Liver (tissue), 9 donors: ENCODE measurements around the gene TTC7B. TPM values are rescaled to one million over a fixed set of nuclear protein-coding genes. Genes with fewer than 3 reads are reported as not detected.

Experiments used
- DNase-seq: peaks from one replicate; pipeline ENCODE4 v3.0.0-alpha.2; 2017; ENCODE audit warnings: low spot score
- H3K27ac ChIP-seq, 2 donors: one replicate each; pipeline ENCODE4 v1.7.0; 2013; ENCODE audit warnings: inconsistent platforms in 2 of 2, low read length in 2 of 2, control low read depth in 1 of 2, low read depth in 1 of 2, mild to moderate bottlenecking in 1 of 2
- H3K27me3 ChIP-seq, 4 donors: one replicate each; pipeline versions ENCODE4 v1.6.1 to v1.7.0; 2013; ENCODE audit warnings: low read length in 3 of 4, inconsistent platforms in 1 of 4, mild to moderate bottlenecking in 1 of 4, moderate library complexity in 1 of 4; ENCODE audit not compliant: control insufficient read depth in 4 of 4, insufficient read depth in 4 of 4
- H3K36me3 ChIP-seq, 4 donors: one replicate each; pipeline versions ENCODE4 v1.6.1 to v1.7.0; 2013; ENCODE audit warnings: low read length in 3 of 4, mild to moderate bottlenecking in 3 of 4, low read depth in 1 of 4, moderate library complexity in 1 of 4; ENCODE audit not compliant: control insufficient read depth in 4 of 4, insufficient read depth in 3 of 4
- H3K4me1 ChIP-seq, 4 donors: one replicate each; pipeline versions ENCODE4 v1.6.1 to v1.7.0; 2013; ENCODE audit warnings: low read length in 3 of 4, mild to moderate bottlenecking in 3 of 4, moderate library complexity in 1 of 4; ENCODE audit not compliant: control insufficient read depth in 4 of 4, insufficient read depth in 4 of 4
- H3K4me3 ChIP-seq, 3 donors: one replicate each; pipeline versions ENCODE4 v1.6.1 to v1.7.0; 2013; ENCODE audit warnings: low read length in 3 of 3, control low read depth in 1 of 3, low read depth in 1 of 3, mild to moderate bottlenecking in 1 of 3
- H3K9ac ChIP-seq, 2 donors: one replicate each; pipeline ENCODE4 v1.7.0; 2013; ENCODE audit warnings: low read length in 2 of 2, mild to moderate bottlenecking in 2 of 2, moderate library complexity in 2 of 2, control low read depth in 1 of 2, low read depth in 1 of 2
- H3K9me3 ChIP-seq, 4 donors: one replicate each; pipeline versions ENCODE4 v1.6.1 to v1.7.0; 2013; ENCODE audit warnings: low read length in 3 of 4; ENCODE audit not compliant: control insufficient read depth in 4 of 4
- EGR1 ChIP-seq, 2 donors: IDR thresholded peaks; 2 replicates each; pipeline ENCODE4 v1.6.1; 2016 to 2018; ENCODE audit warnings: antibody characterized with exemption in 2 of 2, low read depth in 2 of 2
- FOXA1 ChIP-seq: IDR thresholded peaks from 2 replicates; pipeline ENCODE4 v1.6.1; 2016; ENCODE audit warnings: antibody characterized with exemption
- FOXA2 ChIP-seq: IDR thresholded peaks from 2 replicates; pipeline ENCODE4 v1.6.1; 2016; ENCODE audit warnings: antibody characterized with exemption
- GABPA ChIP-seq, 2 donors: IDR thresholded peaks in 1 of 2; conservative IDR thresholded peaks in 1 of 2; 2 replicates each; pipeline ENCODE4 v1.6.1; 2016; ENCODE audit warnings: antibody characterized with exemption in 2 of 2, mild to moderate bottlenecking in 1 of 2, moderate library complexity in 1 of 2
- HNF4A ChIP-seq, 2 donors: conservative IDR thresholded peaks; 2 replicates each; pipeline ENCODE4 v1.6.1; 2016; ENCODE audit warnings: antibody characterized with exemption in 2 of 2, mild to moderate bottlenecking in 2 of 2
- HNF4G ChIP-seq: IDR thresholded peaks from 2 replicates; pipeline ENCODE4 v1.6.1; 2016; ENCODE audit warnings: antibody characterized with exemption
- JUND ChIP-seq, 2 donors: IDR thresholded peaks; 2 replicates each; pipeline ENCODE4 v1.6.1; 2016; ENCODE audit warnings: antibody characterized with exemption in 2 of 2
- MAX ChIP-seq: IDR thresholded peaks from 2 replicates; pipeline ENCODE4 v1.6.1; 2016; ENCODE audit warnings: antibody characterized with exemption
- NR2F2 ChIP-seq: IDR thresholded peaks from 2 replicates; pipeline ENCODE4 v1.6.1; 2016; ENCODE audit warnings: antibody characterized with exemption
- RAD21 ChIP-seq, 2 donors: IDR thresholded peaks; 2 replicates each; pipeline ENCODE4 v1.6.1; 2016; ENCODE audit warnings: antibody characterized with exemption in 2 of 2, mild to moderate bottlenecking in 2 of 2
- RXRA ChIP-seq, 2 donors: IDR thresholded peaks; 2 replicates each; pipeline ENCODE4 v1.6.1; 2017 to 2018; ENCODE audit warnings: antibody characterized with exemption in 2 of 2, mild to moderate bottlenecking in 1 of 2
- SP1 ChIP-seq: IDR thresholded peaks from 2 replicates; pipeline ENCODE4 v1.6.1; 2018; ENCODE audit warnings: antibody characterized with exemption, mild to moderate bottlenecking
- TAF1 ChIP-seq: conservative IDR thresholded peaks from 2 replicates; pipeline ENCODE4 v1.6.1; 2016; ENCODE audit warnings: antibody characterized with exemption, mild to moderate bottlenecking
- YY1 ChIP-seq: IDR thresholded peaks from 2 replicates; pipeline ENCODE4 v1.6.1; 2016; ENCODE audit warnings: antibody characterized with exemption, mild to moderate bottlenecking
- WGBS: extraction: QIAGEN DNeasy Blood & Tissue Kit; methylation state at CpG from one replicate; pipeline ENCODE4 v1.1.7; 2013; 5-methylcytosine and 5-hydroxymethylcytosine counted together
- polyA plus RNA-seq, 2 donors: library from polyadenylated mRNA; stranded (reverse) in 1 of 2; unstranded in 1 of 2; fragments of 200-250 nt in 1 of 2; fragments of >200 nt in 1 of 2; fragmentation: Nextera tagmentation in 1 of 2; extraction: Ambion mirVana in 1 of 2; gene quantifications; one replicate each; pipeline versions ENCODE4 v1.2.1 to v1.2.3, GENCODE V29; 2013 to 2015
- total RNA-seq, 2 donors: library from RNA; depleted of rRNA; stranded (reverse); fragments of >200 nt; gene quantifications; one replicate each; pipeline ENCODE4 v1.2.3, GENCODE V29; 2014
- TF ChIP-seq, protein P1 (sequence below): IDR thresholded peaks from 2 replicates; pipeline ENCODE4 v1.6.1; 2016; ENCODE audit warnings: antibody characterized with exemption
- TF ChIP-seq, protein P2 (sequence below): IDR thresholded peaks from 2 replicates; pipeline ENCODE4 v1.6.1; 2016; ENCODE audit warnings: antibody characterized with exemption, mild to moderate bottlenecking
- TF ChIP-seq, protein P3 (sequence below): fragments of 150-350 bp; IDR thresholded peaks from 2 replicates; pipeline ENCODE4 v1.5.1; 2017; ENCODE audit warnings: improper control_type of control experiment, low read depth, low read length; ENCODE audit not compliant: missing input control
- TF ChIP-seq, protein P4 (sequence below): IDR thresholded peaks from 2 replicates; pipeline ENCODE4 v1.6.1; 2016; ENCODE audit warnings: antibody characterized with exemption
- donor health status: healthy.
- donor health status: healthy.
- donor health status: healthy.
- donor health status: healthy.
- donor health status: healthy.

The TTC7B gene
- total and polyA plus RNA-seq, 4 donors: 9.1 to 31.0 (median 12.5) TPM

GRCh38 chr14:90615517-90616060 lies 200.6 kb downstream of the TTC7B start:
- Histone ChIP-seq H3K4me3 (no peak overlapping the region), H3K27ac (no peak overlapping the region), H3K27me3 (no peaks in the 10 kb centered on the region), H3K4me1 (no peaks in the 10 kb centered on the region), H3K9me3 (no peaks in the 10 kb centered on the region), H3K9ac (no peak overlapping the region), H3K36me3 (peaks cover 0 to 28% (median 5%) of the 10 kb centered on the region in 4 donors)
- 81% methylated on average over 9 of the region's 9 CpGs for WGBS
- no peak for DNase-seq
- TF ChIP-seq, protein P1, sequence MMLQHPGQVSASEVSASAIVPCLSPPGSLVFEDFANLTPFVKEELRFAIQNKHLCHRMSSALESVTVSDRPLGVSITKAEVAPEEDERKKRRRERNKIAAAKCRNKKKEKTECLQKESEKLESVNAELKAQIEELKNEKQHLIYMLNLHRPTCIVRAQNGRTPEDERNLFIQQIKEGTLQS: no peak
- no peak for TF ChIP-seq RXRA (IDR thresholded peaks at IDR 0.05)
- TF ChIP-seq GABPA (IDR thresholded peaks at IDR 0.05 in 1 of 2, conservative IDR thresholded peaks at IDR 0.05 in 1 of 2): no peak
- no peak for TF ChIP-seq HNF4A (conservative IDR thresholded peaks at IDR 0.05)
- TF ChIP-seq MAX: no peak
- no peak for TF ChIP-seq FOXA2
- TF ChIP-seq JUND (IDR thresholded peaks at IDR 0.05): no peak
- TF ChIP-seq RAD21 (IDR thresholded peaks at IDR 0.05): no peak
- no peak for TF ChIP-seq TAF1

GRCh38 chr14:90614696-90615516 lies 201.3 kb downstream of the TTC7B start:
- Histone ChIP-seq H3K9ac (no peak overlapping the region), H3K27me3 (no peaks in the 10 kb centered on the region), H3K36me3 (peaks cover 0 to 31% (median 7%) of the 10 kb centered on the region in 4 donors), H3K27ac (no peak overlapping the region), H3K9me3 (no peaks in the 10 kb centered on the region), H3K4me1 (no peaks in the 10 kb centered on the region), H3K4me3 (no peak overlapping the region)
- DNase-seq: no peak
- TF ChIP-seq TAF1 (no peak), SP1 (no peak), RXRA (IDR thresholded peaks at IDR 0.05) (no peak), JUND (IDR thresholded peaks at IDR 0.05) (no peak), FOXA2 (no peak), YY1 (no peak), EGR1 (IDR thresholded peaks at IDR 0.05; ENCODE audit: low read depth in 2 of 2) (no peak)
- TF ChIP-seq, protein P2, sequence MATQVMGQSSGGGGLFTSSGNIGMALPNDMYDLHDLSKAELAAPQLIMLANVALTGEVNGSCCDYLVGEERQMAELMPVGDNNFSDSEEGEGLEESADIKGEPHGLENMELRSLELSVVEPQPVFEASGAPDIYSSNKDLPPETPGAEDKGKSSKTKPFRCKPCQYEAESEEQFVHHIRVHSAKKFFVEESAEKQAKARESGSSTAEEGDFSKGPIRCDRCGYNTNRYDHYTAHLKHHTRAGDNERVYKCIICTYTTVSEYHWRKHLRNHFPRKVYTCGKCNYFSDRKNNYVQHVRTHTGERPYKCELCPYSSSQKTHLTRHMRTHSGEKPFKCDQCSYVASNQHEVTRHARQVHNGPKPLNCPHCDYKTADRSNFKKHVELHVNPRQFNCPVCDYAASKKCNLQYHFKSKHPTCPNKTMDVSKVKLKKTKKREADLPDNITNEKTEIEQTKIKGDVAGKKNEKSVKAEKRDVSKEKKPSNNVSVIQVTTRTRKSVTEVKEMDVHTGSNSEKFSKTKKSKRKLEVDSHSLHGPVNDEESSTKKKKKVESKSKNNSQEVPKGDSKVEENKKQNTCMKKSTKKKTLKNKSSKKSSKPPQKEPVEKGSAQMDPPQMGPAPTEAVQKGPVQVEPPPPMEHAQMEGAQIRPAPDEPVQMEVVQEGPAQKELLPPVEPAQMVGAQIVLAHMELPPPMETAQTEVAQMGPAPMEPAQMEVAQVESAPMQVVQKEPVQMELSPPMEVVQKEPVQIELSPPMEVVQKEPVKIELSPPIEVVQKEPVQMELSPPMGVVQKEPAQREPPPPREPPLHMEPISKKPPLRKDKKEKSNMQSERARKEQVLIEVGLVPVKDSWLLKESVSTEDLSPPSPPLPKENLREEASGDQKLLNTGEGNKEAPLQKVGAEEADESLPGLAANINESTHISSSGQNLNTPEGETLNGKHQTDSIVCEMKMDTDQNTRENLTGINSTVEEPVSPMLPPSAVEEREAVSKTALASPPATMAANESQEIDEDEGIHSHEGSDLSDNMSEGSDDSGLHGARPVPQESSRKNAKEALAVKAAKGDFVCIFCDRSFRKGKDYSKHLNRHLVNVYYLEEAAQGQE: no peak
- WGBS: 88% methylated on average over 10 of the region's 10 CpGs

- Histone ChIP-seq H3K4me3 (no peak overlapping the region), H3K4me1 (no peaks in the 10 kb centered on the region), H3K36me3 (peaks cover 0 to 31% (median 8%) of the 10 kb centered on the region in 4 donors), H3K27me3 (no peaks in the 10 kb centered on the region), H3K9me3 (no peaks in the 10 kb centered on the region), H3K9ac (no peak overlapping the region), H3K27ac (no peak overlapping the region)
- WGBS: 94% methylated on average over 4 of the region's 4 CpGs
- TF ChIP-seq, protein P3, sequence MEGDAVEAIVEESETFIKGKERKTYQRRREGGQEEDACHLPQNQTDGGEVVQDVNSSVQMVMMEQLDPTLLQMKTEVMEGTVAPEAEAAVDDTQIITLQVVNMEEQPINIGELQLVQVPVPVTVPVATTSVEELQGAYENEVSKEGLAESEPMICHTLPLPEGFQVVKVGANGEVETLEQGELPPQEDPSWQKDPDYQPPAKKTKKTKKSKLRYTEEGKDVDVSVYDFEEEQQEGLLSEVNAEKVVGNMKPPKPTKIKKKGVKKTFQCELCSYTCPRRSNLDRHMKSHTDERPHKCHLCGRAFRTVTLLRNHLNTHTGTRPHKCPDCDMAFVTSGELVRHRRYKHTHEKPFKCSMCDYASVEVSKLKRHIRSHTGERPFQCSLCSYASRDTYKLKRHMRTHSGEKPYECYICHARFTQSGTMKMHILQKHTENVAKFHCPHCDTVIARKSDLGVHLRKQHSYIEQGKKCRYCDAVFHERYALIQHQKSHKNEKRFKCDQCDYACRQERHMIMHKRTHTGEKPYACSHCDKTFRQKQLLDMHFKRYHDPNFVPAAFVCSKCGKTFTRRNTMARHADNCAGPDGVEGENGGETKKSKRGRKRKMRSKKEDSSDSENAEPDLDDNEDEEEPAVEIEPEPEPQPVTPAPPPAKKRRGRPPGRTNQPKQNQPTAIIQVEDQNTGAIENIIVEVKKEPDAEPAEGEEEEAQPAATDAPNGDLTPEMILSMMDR: no peak
- TF ChIP-seq EGR1 (IDR thresholded peaks at IDR 0.05; ENCODE audit: low read depth in 2 of 2) (no peak), JUND (IDR thresholded peaks at IDR 0.05) (no peak), MAX (no peak), SP1 (no peak), NR2F2 (no peak), FOXA1 (no peak), RXRA (IDR thresholded peaks at IDR 0.05) (no peak), HNF4G (no peak), GABPA (IDR thresholded peaks at IDR 0.05 in 1 of 2, conservative IDR thresholded peaks at IDR 0.05 in 1 of 2) (no peak)
- TF ChIP-seq, protein P4, sequence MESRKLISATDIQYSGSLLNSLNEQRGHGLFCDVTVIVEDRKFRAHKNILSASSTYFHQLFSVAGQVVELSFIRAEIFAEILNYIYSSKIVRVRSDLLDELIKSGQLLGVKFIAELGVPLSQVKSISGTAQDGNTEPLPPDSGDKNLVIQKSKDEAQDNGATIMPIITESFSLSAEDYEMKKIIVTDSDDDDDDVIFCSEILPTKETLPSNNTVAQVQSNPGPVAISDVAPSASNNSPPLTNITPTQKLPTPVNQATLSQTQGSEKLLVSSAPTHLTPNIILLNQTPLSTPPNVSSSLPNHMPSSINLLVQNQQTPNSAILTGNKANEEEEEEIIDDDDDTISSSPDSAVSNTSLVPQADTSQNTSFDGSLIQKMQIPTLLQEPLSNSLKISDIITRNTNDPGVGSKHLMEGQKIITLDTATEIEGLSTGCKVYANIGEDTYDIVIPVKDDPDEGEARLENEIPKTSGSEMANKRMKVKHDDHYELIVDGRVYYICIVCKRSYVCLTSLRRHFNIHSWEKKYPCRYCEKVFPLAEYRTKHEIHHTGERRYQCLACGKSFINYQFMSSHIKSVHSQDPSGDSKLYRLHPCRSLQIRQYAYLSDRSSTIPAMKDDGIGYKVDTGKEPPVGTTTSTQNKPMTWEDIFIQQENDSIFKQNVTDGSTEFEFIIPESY: no peak
- no peak for DNase-seq
Observed at GRCh38 chr14:90613997-90614396, 202.2 kb downstream of the TTC7B start.
